Smooth muscle cell (in vitro differentiated cells): ENCODE measurements around the gene KCNMA1. TPM values are rescaled to one million over a fixed set of nuclear protein-coding genes. Genes with fewer than 3 reads are reported as not detected.
A peak's percentile ranks its signal among the peaks of the same experiment; 100 is the strongest.

Experiments
- DNase-seq: peaks from one replicate; lab custom pipeline; 2025; ENCODE audit not compliant: unreplicated experiment; lab: John Stamatoyannopoulos, UW
- H2AFZ ChIP-seq: fragments of 200-600 bp; sonication (generic); 2 replicates; pipeline ENCODE4 v1.6.0; 2016; ENCODE audit warnings: antibody characterized with exemption, low read depth, mild to moderate bottlenecking
- H3F3A ChIP-seq: fragments of 200-600 bp; sonication (generic); 2 replicates; pipeline ENCODE4 v1.6.0; 2017; ENCODE audit warnings: antibody characterized with exemption, low read depth
- H3K27ac ChIP-seq: fragments of 200-600 bp; sonication (generic); 2 replicates; pipeline ENCODE4 v1.5.1; 2016; ENCODE audit warnings: low read depth, mild to moderate bottlenecking
- H3K27me3 ChIP-seq: fragments of 200-600 bp; sonication (generic); 2 replicates; pipeline ENCODE4 v1.6.1; 2016; ENCODE audit warnings: low read depth, mild to moderate bottlenecking
- H3K36me3 ChIP-seq: fragments of 200-600 bp; sonication (generic); 2 replicates; pipeline ENCODE4 v1.5.1; 2016; ENCODE audit warnings: low read depth
- H3K4me1 ChIP-seq: fragments of 200-600 bp; sonication (generic); 2 replicates; pipeline ENCODE4 v1.5.1; 2016; ENCODE audit warnings: low read depth
- H3K4me2 ChIP-seq: fragments of 200-600 bp; sonication (generic); 2 replicates; pipeline ENCODE4 v1.6.0; 2016; ENCODE audit warnings: mild to moderate bottlenecking
- H3K4me3 ChIP-seq: fragments of 200-600 bp; sonication (generic); 2 replicates; pipeline ENCODE4 v1.5.1; 2016; ENCODE audit warnings: mild to moderate bottlenecking
- H3K79me2 ChIP-seq: fragments of 200-600 bp; sonication (generic); 2 replicates; pipeline ENCODE4 v1.6.0; 2016; ENCODE audit warnings: low read depth, mild to moderate bottlenecking
- H3K9ac ChIP-seq: fragments of 200-600 bp; sonication (generic); 2 replicates; pipeline ENCODE4 v1.6.0; 2016; ENCODE audit warnings: low read depth
- H3K9me3 ChIP-seq: fragments of 200-600 bp; sonication (generic); replicated peaks from 2 replicates; pipeline ENCODE4 v1.5.1; 2016; ENCODE audit warnings: low read depth
- H4K20me1 ChIP-seq: fragments of 200-600 bp; sonication (generic); 2 replicates; pipeline ENCODE4 v1.6.0; 2016; ENCODE audit warnings: low read depth
- WGBS: methylation state at CpG from one replicate; pipeline ENCODE4 v1.1.7; 2016; ENCODE audit warnings: low lambda C conversion rate; 5-methylcytosine and 5-hydroxymethylcytosine counted together
- polyA plus RNA-seq: library from polyadenylated mRNA; unstranded; fragments of >200 nt; fragmentation: Nextera tagmentation; extraction: Ambion mirVana; gene quantifications from 2 replicates; pipeline ENCODE4 v1.2.1, GENCODE V29; 2016
- total RNA-seq: library from RNA; depleted of rRNA; stranded (reverse); fragments of >200 nt; gene quantifications from 2 replicates; pipeline ENCODE4 v1.2.3, GENCODE V29; 2014
- TF ChIP-seq, protein P1 (sequence below): fragments of 200-600 bp; sonication (generic); IDR thresholded peaks from 2 replicates; pipeline ENCODE4 v1.5.1; 2017; ENCODE audit warnings: borderline replicate concordance, mild to moderate bottlenecking, antibody characterized with exemption; ENCODE audit not compliant: insufficient read depth, poor library complexity, severe bottlenecking

KCNMA1 gene
- total and polyA plus RNA-seq, 2 experiments from 2014 or later = 9.1 to 23.4 TPM

DNA sequence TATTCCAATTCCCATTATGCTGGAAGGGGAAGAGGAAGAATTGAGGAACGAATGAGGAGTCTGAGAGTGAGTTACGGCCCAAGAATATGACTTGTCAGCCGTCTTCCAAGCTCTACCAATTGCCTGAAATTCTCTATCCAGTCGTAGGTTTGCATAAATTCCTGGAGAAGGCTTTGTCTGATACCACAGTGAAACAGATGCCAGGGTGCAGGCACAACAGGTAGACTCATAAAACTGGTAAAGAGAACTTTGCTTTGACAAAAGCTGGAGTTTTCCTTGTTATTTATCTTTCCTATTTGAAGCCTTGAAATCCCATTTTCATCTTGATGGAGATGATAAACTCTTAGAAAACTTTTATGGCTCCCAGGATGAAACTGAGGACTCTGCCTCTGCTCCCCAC is 251.2 kb downstream of the KCNMA1 start:
- no peaks in the 10 kb centered on the region for H3K79me2 ChIP-seq
- peak overlapping the region; percentile 79 for H3K27ac ChIP-seq
- H3K4me1 ChIP-seq = peaks cover 21% of the 10 kb centered on the region
- H3K4me3 ChIP-seq = no peak overlapping the region
- TF ChIP-seq, protein P1, sequence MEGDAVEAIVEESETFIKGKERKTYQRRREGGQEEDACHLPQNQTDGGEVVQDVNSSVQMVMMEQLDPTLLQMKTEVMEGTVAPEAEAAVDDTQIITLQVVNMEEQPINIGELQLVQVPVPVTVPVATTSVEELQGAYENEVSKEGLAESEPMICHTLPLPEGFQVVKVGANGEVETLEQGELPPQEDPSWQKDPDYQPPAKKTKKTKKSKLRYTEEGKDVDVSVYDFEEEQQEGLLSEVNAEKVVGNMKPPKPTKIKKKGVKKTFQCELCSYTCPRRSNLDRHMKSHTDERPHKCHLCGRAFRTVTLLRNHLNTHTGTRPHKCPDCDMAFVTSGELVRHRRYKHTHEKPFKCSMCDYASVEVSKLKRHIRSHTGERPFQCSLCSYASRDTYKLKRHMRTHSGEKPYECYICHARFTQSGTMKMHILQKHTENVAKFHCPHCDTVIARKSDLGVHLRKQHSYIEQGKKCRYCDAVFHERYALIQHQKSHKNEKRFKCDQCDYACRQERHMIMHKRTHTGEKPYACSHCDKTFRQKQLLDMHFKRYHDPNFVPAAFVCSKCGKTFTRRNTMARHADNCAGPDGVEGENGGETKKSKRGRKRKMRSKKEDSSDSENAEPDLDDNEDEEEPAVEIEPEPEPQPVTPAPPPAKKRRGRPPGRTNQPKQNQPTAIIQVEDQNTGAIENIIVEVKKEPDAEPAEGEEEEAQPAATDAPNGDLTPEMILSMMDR = no peak
- peak overlapping the region; percentile 43 for H3K9ac ChIP-seq
- DNase-seq = no peak
- H3K36me3 ChIP-seq = no peaks in the 10 kb centered on the region
- peak overlapping the region; percentile 56 for H2AFZ ChIP-seq
- no peaks in the 10 kb centered on the region for H3K9me3 ChIP-seq
- 73% methylated on average over 4 of the region's 4 CpGs for WGBS
- no peaks in the 10 kb centered on the region for H4K20me1 ChIP-seq
- H3K4me2 ChIP-seq = peak overlapping the region; percentile 67
- peaks cover 17% of the 10 kb centered on the region for H3F3A ChIP-seq
- no peaks in the 10 kb centered on the region for H3K27me3 ChIP-seq

DNA sequence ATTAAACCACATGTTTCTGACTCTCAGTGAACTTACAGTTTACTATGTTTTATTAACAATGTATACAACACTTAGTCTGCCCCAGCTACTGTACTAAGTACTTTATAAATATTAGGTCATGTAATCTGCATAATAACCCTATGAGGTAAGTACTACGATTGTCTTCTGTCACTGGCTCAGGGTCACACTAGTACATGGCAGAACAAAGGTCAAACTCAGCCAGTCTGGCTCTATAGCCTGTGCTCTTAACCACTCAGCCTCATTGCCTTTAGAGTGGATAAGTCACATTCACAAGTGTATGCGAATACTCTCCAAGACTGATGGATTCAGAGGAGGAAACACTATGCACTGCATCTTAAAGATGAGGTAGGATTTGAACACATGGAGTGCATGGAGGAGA is 252.3 kb downstream of the KCNMA1 start:
- no peak overlapping the region for H3K27ac ChIP-seq
- TF ChIP-seq, protein P1 = no peak
- WGBS = 94% methylated on average over 2 of the region's 2 CpGs
- peaks cover 10% of the 10 kb centered on the region for H3K4me1 ChIP-seq
- H3K9ac ChIP-seq = no peak overlapping the region
- no peaks in the 10 kb centered on the region for H3K9me3 ChIP-seq
- H3K36me3 ChIP-seq = no peaks in the 10 kb centered on the region
- H2AFZ ChIP-seq = no peak overlapping the region
- no peak for DNase-seq
- no peak overlapping the region for H3K4me3 ChIP-seq
- H4K20me1 ChIP-seq = no peaks in the 10 kb centered on the region
- no peaks in the 10 kb centered on the region for H3K27me3 ChIP-seq
- H3K4me2 ChIP-seq = no peak overlapping the region
- peaks cover 14% of the 10 kb centered on the region for H3F3A ChIP-seq
- H3K79me2 ChIP-seq = no peaks in the 10 kb centered on the region

DNA sequence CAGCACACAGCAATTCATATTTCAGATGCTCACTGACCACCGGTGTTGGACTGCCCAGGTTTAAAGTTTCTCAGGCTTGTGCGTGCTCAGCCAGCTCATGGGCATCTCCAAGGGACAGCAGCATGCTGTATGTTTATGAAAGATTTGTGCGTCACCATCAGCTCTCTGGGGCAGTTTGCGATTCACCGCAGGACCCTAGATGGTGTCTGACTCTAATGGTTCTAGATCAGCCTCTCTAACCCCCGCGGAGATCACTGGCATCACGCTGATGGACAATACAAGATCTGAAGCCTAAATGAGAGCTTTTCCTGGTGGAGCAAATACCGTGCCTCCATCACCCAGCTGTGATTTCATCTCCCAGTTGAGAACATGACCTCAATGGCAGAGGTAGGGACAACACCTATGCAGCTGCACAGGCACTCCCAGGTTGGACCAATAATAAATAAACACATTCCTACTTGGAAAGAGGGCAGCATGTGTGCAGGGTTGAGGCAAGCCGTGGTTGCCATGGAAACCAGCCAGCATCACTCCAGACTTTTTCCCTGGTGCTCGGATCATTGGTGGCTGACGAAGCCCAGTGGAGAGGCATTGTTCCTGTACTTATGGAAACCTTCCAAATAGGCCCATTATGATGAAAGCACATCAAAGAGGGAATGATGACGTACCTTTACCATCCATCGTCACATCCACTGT is 253.6 kb downstream of the KCNMA1 start:
- Histone ChIP-seq H4K20me1 (no peaks in the 10 kb centered on the region), H2AFZ (no peak overlapping the region), H3K4me1 (peaks cover 9% of the 10 kb centered on the region), H3K4me3 (no peak overlapping the region), H3K27me3 (no peaks in the 10 kb centered on the region), H3K9me3 (no peaks in the 10 kb centered on the region), H3K27ac (no peak overlapping the region), H3F3A (peaks cover 14% of the 10 kb centered on the region), H3K79me2 (no peaks in the 10 kb centered on the region), H3K36me3 (no peaks in the 10 kb centered on the region), H3K4me2 (no peak overlapping the region), H3K9ac (no peak overlapping the region)
- TF ChIP-seq, protein P1 = no peak
- no peak for DNase-seq
- WGBS = 95% methylated on average over 14 of the region's 14 CpGs

DNA sequence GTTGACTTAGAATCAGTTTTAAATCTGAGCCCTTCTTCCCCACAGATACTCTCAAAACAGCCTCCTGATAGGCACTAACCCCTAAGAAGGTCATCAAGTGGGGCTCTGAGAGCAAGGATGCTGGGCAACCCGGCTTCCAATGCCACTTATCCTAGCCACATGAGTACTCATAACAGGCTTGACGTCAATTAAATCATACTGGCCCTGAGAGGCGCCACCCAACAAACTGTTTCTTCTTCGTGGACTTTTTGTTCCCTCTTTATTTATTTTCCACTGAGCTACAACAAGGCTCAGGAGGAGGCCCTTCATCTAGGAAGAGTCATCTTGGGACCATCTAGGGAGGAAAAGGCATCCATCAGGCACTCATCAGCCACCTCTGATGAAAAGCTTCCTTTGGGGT is 255.9 kb downstream of the KCNMA1 start:
- no peak overlapping the region for H3K4me2 ChIP-seq
- 90% methylated on average over 4 of the region's 4 CpGs for WGBS

More for the DNA sequence above, 255.9 kb downstream of the KCNMA1 start:
- Histone ChIP-seq H3K27me3 (no peaks in the 10 kb centered on the region), H3K36me3 (no peaks in the 10 kb centered on the region), H4K20me1 (no peaks in the 10 kb centered on the region), H2AFZ (no peak overlapping the region), H3K4me3 (no peak overlapping the region), H3K27ac (no peak overlapping the region), H3K4me1 (peaks cover 3% of the 10 kb centered on the region), H3K79me2 (no peaks in the 10 kb centered on the region), H3K9ac (no peak overlapping the region), H3K9me3 (no peaks in the 10 kb centered on the region), H3F3A (peaks cover 7% of the 10 kb centered on the region)
- TF ChIP-seq, protein P1 = no peak
- no peak for DNase-seq
